Stomach (tissue), 9 donors: ENCODE data around the gene RALY. TPM values are rescaled to one million over a fixed set of nuclear protein-coding genes. Genes with fewer than 3 reads are reported as not detected.

Experiments used
- DNase-seq, 2 donors: peaks; one replicate each; pipeline versions ENCODE4 v3.0.0 to v3.0.0-alpha.2; 2013 to 2019
- H3K27ac ChIP-seq, 5 donors: fragments of 200-600 bp in 4 of 5; sonication (generic) in 4 of 5; one replicate each; pipeline ENCODE4 v1.5.1; 2013 to 2019; ENCODE audit warnings: mild to moderate bottlenecking in 1 of 5, moderate library complexity in 1 of 5
- H3K27me3 ChIP-seq, 3 donors: fragments of 200-600 bp; sonication (generic); one replicate each; pipeline ENCODE4 v1.5.1; 2017 to 2019; ENCODE audit warnings: mixed run types in 1 of 3
- H3K36me3 ChIP-seq, 4 donors: fragments of 200-600 bp; sonication (generic); 1 replicate in 3 of 4; 2 replicates in 1 of 4; pipeline ENCODE4 v1.5.1; 2016 to 2019
- H3K4me1 ChIP-seq, 4 donors: fragments of 200-600 bp; sonication (generic); one replicate each; pipeline ENCODE4 v1.5.1; 2016 to 2019
- H3K4me3 ChIP-seq, 4 donors: fragments of 200-600 bp; sonication (generic) in 3 of 4; one replicate each; pipeline ENCODE4 v1.5.1; 2016 to 2019; ENCODE audit warnings: mild to moderate bottlenecking in 1 of 4
- H3K9me3 ChIP-seq, 4 donors: fragments of 200-600 bp; sonication (generic); one replicate each; pipeline ENCODE4 v1.5.1; 2016 to 2019
- CTCF ChIP-seq, 7 experiments: fragments of 450-650 bp in 4 of 7; fragments of 200-600 bp in 3 of 7; sonication (generic) in 3 of 7; IDR thresholded peaks; one replicate each; pipeline ENCODE4 v1.5.1; 2016 to 2019; ENCODE audit warnings: antibody characterized with exemption in 7 of 7, control low read depth in 2 of 7, mild to moderate bottlenecking in 1 of 7
- EP300 ChIP-seq: sonication (generic); formaldehyde crosslinking; IDR thresholded peaks from one replicate; pipeline ENCODE4 v1.6.1; 2017; ENCODE audit warnings: antibody characterized with exemption
- POLR2A ChIP-seq, 4 donors: fragments of 450-650 bp; IDR thresholded peaks; one replicate each; pipeline ENCODE4 v1.6.1; 2016; ENCODE audit warnings: antibody characterized with exemption in 4 of 4, control low read depth in 2 of 4, mild to moderate bottlenecking in 1 of 4, moderate library complexity in 1 of 4
- POLR2AphosphoS5 ChIP-seq, 3 donors: sonication (generic); formaldehyde crosslinking; IDR thresholded peaks; one replicate each; pipeline ENCODE4 v1.6.1; 2016; ENCODE audit warnings: antibody characterized with exemption in 3 of 3
- WGBS, 5 donors: extraction: QIAGEN DNeasy Blood & Tissue Kit in 3 of 5; methylation state at CpG; one replicate each; pipeline versions ENCODE4 v1.1.5 to v1.1.7; 2013 to 2018; 5-methylcytosine and 5-hydroxymethylcytosine counted together
- intact Hi-C: fragments of 100-400 bp; cut with DNase I; formaldehyde crosslinking; loops from one replicate; pipeline ENCODE4 v1.15.1; 2023; ENCODE audit warnings: low total_unique reads
- polyA plus RNA-seq, 3 donors: library from polyadenylated mRNA; stranded (reverse); fragments of 200-250 nt; gene quantifications; one replicate each; pipeline ENCODE4 v1.2.3, GENCODE V29; 2013
- total RNA-seq, 5 donors: library from RNA; depleted of rRNA; stranded (reverse); fragments of >200 nt; gene quantifications; one replicate each; pipeline versions ENCODE4 v1.1.0 to v1.2.3, GENCODE V29; 2014 to 2016
- donor health status: healthy with polysubstance abuse.
- donor health status: Bipolar disorder and iron deficiency.
- donor health status: healthy.

RALY gene
- total and polyA plus RNA-seq, 8 donors = 21.6 to 389 (median 97.7) TPM

GRCh38 chr20:34045294-34045693, 51.6 kb downstream of the RALY start:
- peak; percentile 43 to 64 for DNase-seq
- H3K4me3 ChIP-seq = no peak overlapping the region
- H3K36me3 ChIP-seq = peaks cover 0 to 6% (median 0%) of the 10 kb centered on the region in 4 donors
- intact Hi-C loops = no loop called here
- WGBS, 5 donors = 2 to 16% (median 8%) methylated on average over 2 of the region's 2 CpGs
- peak overlapping the region in 1 of 5 donors; percentile 17 for H3K27ac ChIP-seq
- no peak for TF ChIP-seq CTCF (IDR thresholded peaks at IDR 0.05)
- no peak for TF ChIP-seq EP300
- TF ChIP-seq POLR2A (IDR thresholded peaks at IDR 0.05) = no peak
- no peak for TF ChIP-seq POLR2AphosphoS5 (IDR thresholded peaks at IDR 0.05)
- no peaks in the 10 kb centered on the region for H3K27me3 ChIP-seq
- peaks cover 13 to 88% (median 57%) of the 10 kb centered on the region in 4 donors for H3K4me1 ChIP-seq
- no peaks in the 10 kb centered on the region for H3K9me3 ChIP-seq

GRCh38 chr20:34045930-34046725, 52.4 kb downstream of the RALY start:
- no peak overlapping the region for H3K4me3 ChIP-seq
- H3K27ac ChIP-seq = peak overlapping the region in 2 of 5 donors; percentile 3 to 17
- H3K9me3 ChIP-seq = no peaks in the 10 kb centered on the region
- DNase-seq = peak in 1 of 2 donors; percentile 29
- 61 to 84% (median 72%) methylated on average over 5 of the region's 5 CpGs for WGBS, 5 donors
- H3K27me3 ChIP-seq = no peaks in the 10 kb centered on the region
- H3K36me3 ChIP-seq = peaks cover 0 to 6% (median 0%) of the 10 kb centered on the region in 4 donors
- intact Hi-C loops = no loop called here
- peaks cover 13 to 88% (median 54%) of the 10 kb centered on the region in 4 donors for H3K4me1 ChIP-seq
- no peak for TF ChIP-seq EP300
- no peak for TF ChIP-seq POLR2A (IDR thresholded peaks at IDR 0.05)
- no peak for TF ChIP-seq CTCF (IDR thresholded peaks at IDR 0.05)
- TF ChIP-seq POLR2AphosphoS5 (IDR thresholded peaks at IDR 0.05) = no peak

GRCh38 chr20:34047010-34047687, 53.4 kb downstream of the RALY start:
- 97 to 99% (median 97%) methylated on average over 7 of the region's 7 CpGs for WGBS, 5 donors
- no peak overlapping the region for H3K27ac ChIP-seq
- no peaks in the 10 kb centered on the region for H3K27me3 ChIP-seq
- no peaks in the 10 kb centered on the region for H3K9me3 ChIP-seq
- no peak for DNase-seq
- H3K4me3 ChIP-seq = no peak overlapping the region
- peaks cover 0 to 6% (median 0%) of the 10 kb centered on the region in 4 donors for H3K36me3 ChIP-seq
- peaks cover 13 to 85% (median 54%) of the 10 kb centered on the region in 4 donors for H3K4me1 ChIP-seq
- intact Hi-C loops = no loop called here
- TF ChIP-seq EP300 = no peak
- TF ChIP-seq POLR2AphosphoS5 (IDR thresholded peaks at IDR 0.05) = no peak
- TF ChIP-seq CTCF (IDR thresholded peaks at IDR 0.05) = no peak
- no peak for TF ChIP-seq POLR2A (IDR thresholded peaks at IDR 0.05)

- no peak overlapping the region for H3K27ac ChIP-seq
- DNase-seq = no peak
- peaks cover 0 to 6% (median 0%) of the 10 kb centered on the region in 4 donors for H3K36me3 ChIP-seq
- no peaks in the 10 kb centered on the region for H3K9me3 ChIP-seq
- no peak for TF ChIP-seq POLR2AphosphoS5 (IDR thresholded peaks at IDR 0.05)
- no peak for TF ChIP-seq EP300
- TF ChIP-seq CTCF (IDR thresholded peaks at IDR 0.05) = no peak
- TF ChIP-seq POLR2A (IDR thresholded peaks at IDR 0.05) = no peak
- H3K4me1 ChIP-seq = peaks cover 19 to 82% (median 56%) of the 10 kb centered on the region in 4 donors
- H3K4me3 ChIP-seq = no peak overlapping the region
- intact Hi-C loops = no loop called here
- no peaks in the 10 kb centered on the region for H3K27me3 ChIP-seq
- 68 to 78% (median 73%) methylated on average over 4 of the region's 4 CpGs for WGBS, 5 donors
These were observed 54.2 kb downstream of the RALY start for GRCh38 chr20:34047917-34048316.
